ENCODE data around the gene DTNB.
A peak's percentile ranks its signal among the peaks of the same experiment; 100 is the strongest.

Gene DTNB

GRCh38 chr2:25566094-25566493, 107.3 kb downstream of the DTNB start:
- TF ChIP-seq, protein P1, sequence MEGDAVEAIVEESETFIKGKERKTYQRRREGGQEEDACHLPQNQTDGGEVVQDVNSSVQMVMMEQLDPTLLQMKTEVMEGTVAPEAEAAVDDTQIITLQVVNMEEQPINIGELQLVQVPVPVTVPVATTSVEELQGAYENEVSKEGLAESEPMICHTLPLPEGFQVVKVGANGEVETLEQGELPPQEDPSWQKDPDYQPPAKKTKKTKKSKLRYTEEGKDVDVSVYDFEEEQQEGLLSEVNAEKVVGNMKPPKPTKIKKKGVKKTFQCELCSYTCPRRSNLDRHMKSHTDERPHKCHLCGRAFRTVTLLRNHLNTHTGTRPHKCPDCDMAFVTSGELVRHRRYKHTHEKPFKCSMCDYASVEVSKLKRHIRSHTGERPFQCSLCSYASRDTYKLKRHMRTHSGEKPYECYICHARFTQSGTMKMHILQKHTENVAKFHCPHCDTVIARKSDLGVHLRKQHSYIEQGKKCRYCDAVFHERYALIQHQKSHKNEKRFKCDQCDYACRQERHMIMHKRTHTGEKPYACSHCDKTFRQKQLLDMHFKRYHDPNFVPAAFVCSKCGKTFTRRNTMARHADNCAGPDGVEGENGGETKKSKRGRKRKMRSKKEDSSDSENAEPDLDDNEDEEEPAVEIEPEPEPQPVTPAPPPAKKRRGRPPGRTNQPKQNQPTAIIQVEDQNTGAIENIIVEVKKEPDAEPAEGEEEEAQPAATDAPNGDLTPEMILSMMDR (IDR thresholded peaks at IDR 0.05; ENCODE audit: borderline replicate concordance, control extremely low read depth, extremely low read depth, insufficient read depth, missing control alignments) = peak; percentile 9
- in situ Hi-C loops (cut with MboI; ENCODE audit: low sequenced_read_pairs, unreplicated experiment) = no loop called here
- DNase-seq (ENCODE audit: low spot score) = no peak

DNA sequence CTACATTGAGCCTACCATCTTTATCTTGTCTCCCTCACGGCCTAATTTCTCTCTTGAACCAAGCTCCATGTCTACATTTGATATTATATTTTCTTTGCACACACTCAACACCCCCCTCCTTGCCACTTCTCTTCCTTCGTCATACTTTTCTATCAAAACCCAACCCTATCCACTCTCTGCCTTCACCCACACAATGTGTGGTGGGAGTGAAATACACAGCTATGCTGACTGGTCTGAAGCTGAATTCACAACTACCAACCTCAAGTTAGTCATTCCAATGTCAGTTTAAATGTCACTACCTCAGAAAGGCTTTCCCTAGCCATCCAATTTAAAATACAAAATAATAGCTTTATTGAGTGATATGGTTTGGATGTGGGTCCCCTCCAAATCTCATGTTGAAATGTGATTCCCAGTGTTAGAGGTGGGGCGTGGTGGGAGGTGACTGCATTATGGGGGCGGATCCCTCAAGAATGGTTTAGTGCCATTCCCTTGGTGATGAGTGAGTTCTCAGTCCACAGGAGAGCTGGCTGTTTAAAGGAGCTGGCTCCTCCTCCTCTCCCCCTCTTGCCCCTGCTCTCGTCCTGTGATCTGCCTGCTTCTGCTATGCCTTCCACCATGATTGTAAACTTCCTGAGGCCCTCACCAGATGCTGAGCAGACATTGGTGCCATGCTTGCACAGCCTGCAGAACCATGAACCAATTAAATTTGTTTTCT, 112.1 kb downstream of the DTNB start:
- TF ChIP-seq, protein P1 (IDR thresholded peaks at IDR 0.05; ENCODE audit: borderline replicate concordance, control extremely low read depth, extremely low read depth, insufficient read depth, missing control alignments) = no peak
- in situ Hi-C loops (cut with MboI; ENCODE audit: low sequenced_read_pairs, unreplicated experiment) = no loop called here
- DNase-seq (ENCODE audit: low spot score) = no peak

DNA sequence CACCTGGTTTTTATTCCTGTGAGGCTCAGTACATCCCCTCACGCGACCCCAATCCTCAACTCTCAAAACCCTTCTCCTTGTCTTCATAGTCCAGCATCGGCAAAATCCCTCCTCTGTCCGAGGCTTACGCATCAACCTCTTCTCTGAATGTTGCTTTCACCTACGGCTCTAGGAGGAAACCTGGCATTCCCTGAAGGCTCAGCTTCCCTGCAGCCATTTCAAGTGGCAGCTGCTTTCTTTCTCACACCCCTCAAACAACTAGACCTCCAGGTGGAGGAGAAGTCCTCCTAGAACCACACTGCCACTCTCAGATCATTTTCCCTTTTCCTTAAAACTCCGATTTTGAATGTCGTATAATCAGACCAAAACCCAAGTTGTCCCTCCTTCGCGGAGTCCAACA, 114.2 kb downstream of the DTNB start:
- TF ChIP-seq, protein P1 (IDR thresholded peaks at IDR 0.05; ENCODE audit: borderline replicate concordance, control extremely low read depth, extremely low read depth, insufficient read depth, missing control alignments) = no peak
- no peak for DNase-seq (ENCODE audit: low spot score)
- in situ Hi-C loops (cut with MboI; ENCODE audit: low sequenced_read_pairs, unreplicated experiment) = no loop called here

DNA sequence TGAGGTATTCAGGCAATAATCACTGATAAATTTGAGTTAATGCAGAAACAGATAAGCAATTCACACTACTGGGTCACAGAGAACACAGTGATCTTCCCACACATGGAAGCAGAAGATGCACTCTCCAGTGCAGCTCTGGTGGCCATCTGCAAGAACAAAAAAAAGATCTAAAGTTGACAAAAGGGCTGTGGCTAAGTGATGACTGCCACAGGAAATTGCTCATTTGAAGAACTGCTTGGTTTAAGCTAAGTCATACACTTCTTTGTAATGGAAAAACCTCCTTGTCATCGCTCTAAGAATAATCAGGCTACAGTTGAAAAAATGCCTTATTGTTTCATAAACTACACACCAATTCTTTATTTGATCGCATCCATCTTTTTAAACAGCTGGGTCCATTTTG, 115.1 kb downstream of the DTNB start:
- in situ Hi-C loops (cut with MboI; ENCODE audit: low sequenced_read_pairs, unreplicated experiment) = no loop called here
- peak; percentile 82 for DNase-seq (ENCODE audit: low spot score)
- TF ChIP-seq, protein P1 (IDR thresholded peaks at IDR 0.05; ENCODE audit: borderline replicate concordance, control extremely low read depth, extremely low read depth, insufficient read depth, missing control alignments) = no peak

- DNase-seq (ENCODE audit: low spot score) = peak; percentile 53
- in situ Hi-C loops (cut with MboI; ENCODE audit: low sequenced_read_pairs, unreplicated experiment) = no loop called here
These were observed 116.0 kb downstream of the DTNB start for GRCh38 chr2:25557179-25558036.

DNA sequence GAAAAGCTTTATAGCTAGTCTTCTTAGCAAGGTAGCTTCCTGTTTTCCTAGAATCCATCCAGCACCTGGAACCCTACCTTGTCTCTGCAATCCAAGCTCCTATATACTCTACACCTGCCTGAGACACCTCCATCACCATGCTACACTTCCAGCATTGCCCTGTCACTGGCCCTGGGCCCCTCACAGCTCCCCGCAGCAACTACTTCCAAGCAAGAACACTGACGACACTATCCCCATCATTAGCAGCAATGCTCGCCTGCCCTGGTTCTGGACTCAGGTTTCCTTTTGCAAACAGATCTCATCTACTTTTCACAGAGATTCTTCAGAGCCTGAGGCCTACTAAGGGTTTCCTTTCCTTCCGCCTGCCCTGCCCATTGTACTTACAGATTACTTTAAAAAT, 121.1 kb downstream of the DTNB start:
- in situ Hi-C loops (cut with MboI; ENCODE audit: low sequenced_read_pairs, unreplicated experiment) = no loop called here
- DNase-seq (ENCODE audit: low spot score) = no peak
- TF ChIP-seq, protein P1 (IDR thresholded peaks at IDR 0.05; ENCODE audit: borderline replicate concordance, control extremely low read depth, extremely low read depth, insufficient read depth, missing control alignments) = no peak

More at GRCh38 chr2:25557179-25558036, 116.0 kb downstream of the DTNB start:
- TF ChIP-seq, protein P1 (IDR thresholded peaks at IDR 0.05; ENCODE audit: borderline replicate concordance, control extremely low read depth, extremely low read depth, insufficient read depth, missing control alignments) = no peak
